ENCODE measurements around the gene RBBP4.

GRCh38 chr1:32606565-32607371 is 44.2 kb upstream of the RBBP4 start:
- TF ChIP-seq CTCF (conservative IDR thresholded peaks at IDR 0.05; ENCODE audit: low read length) (no peak), EZH2phosphoT487 (IDR thresholded peaks at IDR 0.05; ENCODE audit: borderline replicate concordance) (no peak)

Data from Loucy (cell line).